Osteoblast (primary cell): ENCODE data around the gene SAXO1. TPM values are rescaled to one million over a fixed set of nuclear protein-coding genes. Genes with fewer than 3 reads are reported as not detected.

Experiments
- DNase-seq: peaks from one replicate; pipeline ENCODE4 v3.0.0; 2011; ENCODE audit warnings: low spot score, mixed read lengths; ENCODE audit not compliant: insufficient read length; ENCODE audit errors: missing footprints
- H2AFZ ChIP-seq: 2 replicates; pipeline ENCODE4 v1.6.0; 2011; ENCODE audit warnings: mild to moderate bottlenecking, low read length
- H3K27ac ChIP-seq: 2 replicates; pipeline ENCODE4 v1.5.1; 2011; ENCODE audit warnings: mild to moderate bottlenecking, low read depth, low read length, moderate library complexity
- H3K27me3 ChIP-seq: 2 replicates; pipeline ENCODE4 v1.6.0; 2012; ENCODE audit warnings: mild to moderate bottlenecking, control low read depth, inconsistent platforms, low read length, moderate library complexity; ENCODE audit not compliant: insufficient read depth
- H3K36me3 ChIP-seq: 2 replicates; pipeline ENCODE4 v1.5.1; 2011; ENCODE audit warnings: mild to moderate bottlenecking, low read length, control low read depth, moderate library complexity; ENCODE audit not compliant: insufficient read depth
- H3K4me1 ChIP-seq: 2 replicates; pipeline ENCODE4 v1.5.1; 2011; ENCODE audit warnings: mild to moderate bottlenecking, low read length, control low read depth, moderate library complexity; ENCODE audit not compliant: insufficient read depth
- H3K4me2 ChIP-seq: 2 replicates; pipeline ENCODE4 v1.6.0; 2011; ENCODE audit warnings: mild to moderate bottlenecking, low read length; ENCODE audit not compliant: insufficient read depth
- H3K4me3 ChIP-seq: fragments of 200-600 bp; sonication (generic); 3 replicates; pipeline ENCODE4 v1.5.1; 2012; ENCODE audit warnings: mild to moderate bottlenecking, low read length, inconsistent platforms; ENCODE audit not compliant: insufficient read depth
- H3K79me2 ChIP-seq: 2 replicates; pipeline ENCODE4 v1.6.0; 2012; ENCODE audit warnings: mild to moderate bottlenecking, low read length, control low read depth, inconsistent platforms; ENCODE audit not compliant: insufficient read depth
- H3K9me3 ChIP-seq: 2 replicates; pipeline ENCODE4 v1.5.1; 2011; ENCODE audit warnings: low read depth, low read length, control low read depth
- H4K20me1 ChIP-seq: 2 replicates; pipeline ENCODE4 v1.6.0; 2012; ENCODE audit warnings: mild to moderate bottlenecking, low read length, control low read depth; ENCODE audit not compliant: insufficient read depth
- total RNA-seq: library from RNA; depleted of rRNA; stranded (reverse); fragments of >200 nt; gene quantifications from 2 replicates; pipeline ENCODE4 v1.2.3, GENCODE V29; 2012
- TF ChIP-seq, protein P1 (sequence below): IDR thresholded peaks from 2 replicates; pipeline ENCODE4 v1.5.1; 2011; ENCODE audit warnings: mild to moderate bottlenecking, low read depth, low read length, moderate library complexity; ENCODE audit errors: extremely low read depth

Gene SAXO1
- total RNA-seq, 1 donor, result under 0.01 TPM

DNA sequence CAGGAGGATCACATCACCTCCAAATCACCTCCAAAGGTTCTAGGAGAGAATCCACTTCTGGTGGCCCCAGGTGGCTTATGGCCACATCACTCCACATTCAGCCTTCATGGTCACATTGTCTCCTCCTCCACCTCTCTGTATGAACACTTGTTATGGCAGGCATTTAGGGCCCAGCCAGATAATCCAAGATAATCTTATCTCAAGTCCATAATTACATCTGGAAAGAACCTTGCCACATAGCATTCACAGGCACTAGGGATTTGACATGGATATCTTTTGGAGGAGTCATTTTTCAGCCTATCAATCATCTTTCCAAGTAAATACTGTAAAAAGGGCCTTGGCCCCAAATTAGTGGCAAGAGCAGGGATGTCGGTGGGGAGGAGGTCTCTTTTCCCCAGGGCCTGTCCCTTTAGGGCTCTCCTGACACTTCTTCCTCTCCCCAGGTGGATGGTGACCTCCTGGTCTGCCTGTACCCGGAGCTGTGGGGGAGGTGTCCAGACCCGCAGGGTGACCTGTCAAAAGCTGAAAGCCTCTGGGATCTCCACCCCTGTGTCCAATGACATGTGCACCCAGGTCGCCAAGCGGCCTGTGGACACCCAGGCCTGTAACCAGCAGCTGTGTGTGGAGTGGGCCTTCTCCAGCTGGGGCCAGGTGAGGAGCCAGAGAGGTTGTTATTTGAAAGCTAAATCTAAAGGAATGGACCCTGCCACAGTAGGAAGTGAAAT is 140.9 kb downstream of the SAXO1 start:
- peaks cover 79% of the 10 kb centered on the region for H3K36me3 ChIP-seq
- H3K27ac ChIP-seq, result no peak overlapping the region
- no peaks in the 10 kb centered on the region for H3K79me2 ChIP-seq
- H3K9me3 ChIP-seq, result peaks cover 20% of the 10 kb centered on the region
- H4K20me1 ChIP-seq, result no peaks in the 10 kb centered on the region
- no peak overlapping the region for H3K4me3 ChIP-seq
- H3K27me3 ChIP-seq, result no peaks in the 10 kb centered on the region
- no peak for DNase-seq
- no peak overlapping the region for H2AFZ ChIP-seq
- H3K4me2 ChIP-seq, result no peak overlapping the region
- TF ChIP-seq, protein P1, sequence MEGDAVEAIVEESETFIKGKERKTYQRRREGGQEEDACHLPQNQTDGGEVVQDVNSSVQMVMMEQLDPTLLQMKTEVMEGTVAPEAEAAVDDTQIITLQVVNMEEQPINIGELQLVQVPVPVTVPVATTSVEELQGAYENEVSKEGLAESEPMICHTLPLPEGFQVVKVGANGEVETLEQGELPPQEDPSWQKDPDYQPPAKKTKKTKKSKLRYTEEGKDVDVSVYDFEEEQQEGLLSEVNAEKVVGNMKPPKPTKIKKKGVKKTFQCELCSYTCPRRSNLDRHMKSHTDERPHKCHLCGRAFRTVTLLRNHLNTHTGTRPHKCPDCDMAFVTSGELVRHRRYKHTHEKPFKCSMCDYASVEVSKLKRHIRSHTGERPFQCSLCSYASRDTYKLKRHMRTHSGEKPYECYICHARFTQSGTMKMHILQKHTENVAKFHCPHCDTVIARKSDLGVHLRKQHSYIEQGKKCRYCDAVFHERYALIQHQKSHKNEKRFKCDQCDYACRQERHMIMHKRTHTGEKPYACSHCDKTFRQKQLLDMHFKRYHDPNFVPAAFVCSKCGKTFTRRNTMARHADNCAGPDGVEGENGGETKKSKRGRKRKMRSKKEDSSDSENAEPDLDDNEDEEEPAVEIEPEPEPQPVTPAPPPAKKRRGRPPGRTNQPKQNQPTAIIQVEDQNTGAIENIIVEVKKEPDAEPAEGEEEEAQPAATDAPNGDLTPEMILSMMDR, result no peak
- peaks cover 36% of the 10 kb centered on the region for H3K4me1 ChIP-seq

DNA sequence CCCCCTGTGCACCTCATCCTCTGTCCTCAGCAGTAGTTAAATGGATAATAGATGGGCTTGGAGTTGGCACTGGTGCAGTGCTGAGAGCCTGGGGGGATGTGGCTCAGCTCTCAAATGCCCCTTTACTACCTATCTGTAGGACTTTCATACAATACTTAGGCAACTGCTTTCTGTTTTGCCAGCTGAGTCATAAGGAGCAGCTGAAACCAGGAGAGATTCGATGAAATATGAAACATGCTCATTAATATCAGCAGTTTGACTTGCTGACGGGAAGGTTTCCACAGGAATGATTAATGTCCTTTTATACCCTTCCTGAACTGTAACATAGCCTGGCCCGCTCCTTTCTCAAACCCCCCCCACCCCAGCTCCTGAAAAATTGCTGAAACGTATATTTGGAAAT is 142.6 kb downstream of the SAXO1 start:
- Histone ChIP-seq H3K27me3 (no peaks in the 10 kb centered on the region), H3K27ac (peak overlapping the region; percentile 7), H3K4me2 (peak overlapping the region; percentile 46), H3K79me2 (no peaks in the 10 kb centered on the region), H3K9me3 (peaks cover 7% of the 10 kb centered on the region), H3K4me1 (peaks cover 36% of the 10 kb centered on the region), H2AFZ (no peak overlapping the region), H4K20me1 (no peaks in the 10 kb centered on the region), H3K36me3 (peaks cover 61% of the 10 kb centered on the region), H3K4me3 (no peak overlapping the region)
- peak; percentile 92 for DNase-seq
- TF ChIP-seq, protein P1, result no peak

DNA sequence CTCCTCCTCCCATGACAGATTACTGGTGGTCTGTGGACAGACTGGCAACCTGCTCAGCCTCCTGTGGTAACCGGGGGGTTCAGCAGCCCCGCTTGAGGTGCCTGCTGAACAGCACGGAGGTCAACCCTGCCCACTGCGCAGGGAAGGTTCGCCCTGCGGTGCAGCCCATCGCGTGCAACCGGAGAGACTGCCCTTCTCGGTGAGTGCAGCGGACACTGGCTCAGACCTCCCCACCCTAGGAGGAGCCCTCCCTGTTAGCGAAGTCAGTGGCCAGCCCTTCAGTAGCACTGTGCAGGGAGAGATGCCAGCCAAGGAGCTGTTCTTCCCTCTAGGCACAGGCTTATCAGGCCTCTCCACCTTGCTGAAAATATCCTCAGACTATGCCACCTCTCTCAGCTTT is 143.5 kb downstream of the SAXO1 start:
- DNase-seq, result no peak
- H3K27ac ChIP-seq, result no peak overlapping the region
- H3K4me1 ChIP-seq, result peaks cover 36% of the 10 kb centered on the region
- TF ChIP-seq, protein P1, result no peak
- H3K4me3 ChIP-seq, result no peak overlapping the region
- no peak overlapping the region for H3K4me2 ChIP-seq
- H3K9me3 ChIP-seq, result no peaks in the 10 kb centered on the region
- no peaks in the 10 kb centered on the region for H4K20me1 ChIP-seq
- H3K27me3 ChIP-seq, result no peaks in the 10 kb centered on the region
- H3K79me2 ChIP-seq, result no peaks in the 10 kb centered on the region
- H2AFZ ChIP-seq, result no peak overlapping the region
- H3K36me3 ChIP-seq, result peaks cover 53% of the 10 kb centered on the region

DNA sequence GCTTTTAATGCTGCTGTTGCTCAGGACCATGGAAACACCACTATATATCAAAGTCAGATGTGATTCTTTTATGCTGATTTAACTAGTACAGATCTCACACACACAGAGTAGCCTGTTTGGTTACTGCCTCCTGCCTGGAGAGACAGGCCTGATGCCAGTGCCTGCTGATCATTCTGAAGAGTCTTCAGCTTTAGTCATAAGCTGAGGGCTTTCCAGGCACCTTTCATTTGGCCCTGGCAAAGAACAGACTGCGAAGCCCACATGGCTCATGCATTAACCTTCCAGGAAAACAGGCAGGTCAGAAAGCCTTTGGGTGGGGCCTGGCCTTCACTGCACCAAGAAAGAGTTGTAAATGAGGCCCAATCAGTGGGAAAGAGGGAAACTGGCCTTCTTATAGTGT is 144.7 kb downstream of the SAXO1 start:
- Histone ChIP-seq H3K4me2 (no peak overlapping the region), H3K27me3 (no peaks in the 10 kb centered on the region), H3K4me1 (peaks cover 32% of the 10 kb centered on the region), H2AFZ (no peak overlapping the region), H3K9me3 (no peaks in the 10 kb centered on the region), H3K27ac (peak overlapping the region; percentile 9), H3K4me3 (no peak overlapping the region), H3K36me3 (peaks cover 43% of the 10 kb centered on the region), H4K20me1 (no peaks in the 10 kb centered on the region), H3K79me2 (no peaks in the 10 kb centered on the region)
- peak; percentile 58 for DNase-seq
- TF ChIP-seq, protein P1, result no peak
